Melanocyte of skin (primary cell): ENCODE results near the gene HAPLN2. TPM values are rescaled to one million over a fixed set of nuclear protein-coding genes. Genes with fewer than 3 reads are reported as not detected.

ENCODE experiments used
- total RNA-seq, 2 donors: library from RNA; depleted of rRNA; stranded (reverse); fragments of >200 nt; gene quantifications; 2 replicates each; pipeline ENCODE4 v1.2.3, GENCODE V29; 2012

HAPLN2 gene
- not detected for total RNA-seq

DNA sequence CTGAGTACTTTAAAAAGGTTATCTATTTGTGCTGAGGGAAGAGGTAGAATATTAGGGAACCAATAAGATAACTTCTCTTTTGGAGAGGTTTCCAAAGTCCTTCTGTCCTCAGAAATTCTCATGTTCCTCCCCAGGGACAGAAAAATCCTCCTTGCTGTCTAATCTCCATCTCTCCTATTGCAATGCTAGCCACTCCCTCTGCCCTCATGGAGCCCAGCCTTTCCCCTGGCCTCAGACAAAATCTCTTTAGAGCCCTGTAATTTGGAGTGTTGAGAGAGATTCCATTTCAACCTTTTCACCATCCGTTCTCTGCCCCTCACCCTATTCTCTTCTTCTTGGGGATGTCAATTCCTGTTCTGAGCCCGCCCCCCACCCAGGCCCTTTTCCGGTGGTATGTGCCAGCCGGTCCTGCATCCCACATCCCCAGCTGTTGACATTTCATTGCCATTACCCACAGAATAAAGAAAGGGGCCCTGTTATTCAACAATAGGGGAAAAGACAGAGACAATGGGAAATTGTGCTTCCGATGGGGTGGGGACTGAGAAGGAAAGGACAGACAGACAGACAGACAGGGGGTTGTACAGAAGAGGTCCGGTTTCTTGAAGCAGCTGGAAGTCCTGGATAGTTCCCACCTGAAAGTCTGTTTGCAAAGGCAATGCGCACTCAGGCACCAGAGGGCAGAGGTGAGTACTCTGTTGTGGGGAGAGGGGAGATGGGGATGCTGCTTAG, at the start of gene HAPLN2:
TSS of gene HAPLN2 (plus strand) at position 563 of the 729 bp plus-strand sequence. CDS start 4,076 bp downstream, outside the sequence.

DNA sequence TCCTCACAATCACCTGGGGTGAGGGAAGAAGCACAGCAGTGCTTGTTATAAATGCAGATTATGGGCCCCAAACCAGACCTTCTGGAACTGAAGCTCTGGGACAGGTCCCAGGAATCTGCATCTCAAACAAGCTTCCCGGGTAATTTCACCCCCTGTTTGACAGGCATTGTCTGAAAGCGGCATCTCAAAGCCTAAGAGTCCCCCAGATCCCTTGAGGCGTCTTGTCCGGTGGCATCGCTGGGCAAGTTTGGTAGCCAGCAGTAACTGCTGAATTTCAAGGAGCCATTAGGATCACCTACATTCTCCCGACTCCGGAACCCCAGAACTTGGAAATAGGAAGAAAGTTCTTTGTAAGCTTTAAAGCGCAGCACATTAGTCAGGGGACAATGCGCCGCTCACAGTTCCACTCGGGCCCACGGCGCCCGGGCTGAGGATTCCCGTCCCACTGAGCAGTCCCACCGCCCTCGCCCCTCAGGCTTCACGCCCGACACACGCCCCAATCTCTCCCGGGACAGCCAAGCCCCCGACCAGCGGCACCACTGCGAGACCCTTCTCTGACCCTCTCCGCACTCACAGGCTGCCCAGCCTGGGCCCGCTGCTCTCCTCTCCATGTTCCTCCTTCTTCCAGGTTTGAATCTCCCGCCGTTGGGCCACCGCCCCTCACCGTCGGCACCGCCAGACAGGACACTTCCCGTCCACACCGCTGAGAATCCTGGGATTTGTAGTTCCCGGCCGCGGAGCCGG, 47.1 kb upstream of the HAPLN2 start, which contains the start of gene IQGAP3:
TSS of gene IQGAP3 (minus strand) at position 647 of the 744 bp plus-strand sequence. CDS start at position 611, 36 bp downstream.

DNA sequence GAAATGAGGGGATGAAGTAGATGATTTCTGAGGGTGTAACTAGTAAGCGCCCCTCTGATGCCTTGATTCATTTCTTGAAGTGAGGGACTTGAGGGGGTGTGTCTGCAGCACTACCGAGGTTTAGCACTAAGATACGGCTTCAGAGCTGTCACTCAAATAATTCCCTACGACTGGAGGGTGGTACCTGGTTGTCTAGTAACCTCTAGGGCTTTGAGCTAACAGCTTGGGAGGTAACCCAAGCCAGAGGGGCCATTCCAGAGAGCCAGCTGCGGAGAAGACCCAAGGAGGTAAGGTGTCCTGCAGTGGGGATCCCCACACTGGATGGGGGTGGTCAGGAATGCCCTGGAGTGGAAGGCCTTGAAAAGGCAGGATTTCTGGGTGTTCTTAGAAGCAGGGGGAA, 39.7 kb upstream of the HAPLN2 start, which contains the start of gene TTC24:
TSS of gene TTC24 (plus strand) at position 252 of the 400 bp plus-strand sequence. CDS start 1,642 bp downstream, outside the sequence.

DNA sequence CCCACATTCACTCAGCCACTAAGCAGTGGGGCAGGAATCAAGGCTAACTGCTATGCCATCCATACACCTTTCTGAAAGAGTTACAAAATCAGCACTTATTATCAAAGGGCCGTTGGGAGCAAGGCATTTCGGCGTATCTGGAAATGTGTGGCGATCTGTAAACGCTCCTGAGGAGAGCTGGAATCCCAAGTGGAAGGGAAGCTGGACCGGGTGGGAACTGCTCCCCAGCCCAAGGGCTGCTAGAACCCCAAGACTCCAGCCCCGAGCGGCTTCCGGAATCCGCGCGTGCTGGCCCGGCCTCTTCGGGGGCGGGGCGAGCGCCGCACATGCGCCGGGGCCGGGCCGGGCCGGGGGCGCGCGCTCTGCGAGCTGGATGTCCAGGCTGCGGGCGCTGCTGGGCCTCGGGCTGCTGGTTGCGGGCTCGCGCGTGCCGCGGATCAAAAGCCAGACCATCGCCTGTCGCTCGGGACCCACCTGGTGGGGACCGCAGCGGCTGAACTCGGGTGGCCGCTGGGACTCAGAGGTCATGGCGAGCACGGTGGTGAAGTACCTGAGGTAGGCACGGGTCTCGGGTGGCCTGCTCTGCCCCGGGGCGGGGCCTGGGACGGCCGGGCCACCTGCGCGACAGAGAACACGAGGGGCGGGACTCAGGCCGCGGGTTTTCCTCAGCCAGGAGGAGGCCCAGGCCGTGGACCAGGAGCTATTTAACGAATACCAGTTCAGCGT, 27.6 kb upstream of the HAPLN2 start, which contains the start of gene NAXE:
TSS of gene NAXE (plus strand) at position 345 of the 726 bp plus-strand sequence. CDS start at position 374, 29 bp downstream.

DNA sequence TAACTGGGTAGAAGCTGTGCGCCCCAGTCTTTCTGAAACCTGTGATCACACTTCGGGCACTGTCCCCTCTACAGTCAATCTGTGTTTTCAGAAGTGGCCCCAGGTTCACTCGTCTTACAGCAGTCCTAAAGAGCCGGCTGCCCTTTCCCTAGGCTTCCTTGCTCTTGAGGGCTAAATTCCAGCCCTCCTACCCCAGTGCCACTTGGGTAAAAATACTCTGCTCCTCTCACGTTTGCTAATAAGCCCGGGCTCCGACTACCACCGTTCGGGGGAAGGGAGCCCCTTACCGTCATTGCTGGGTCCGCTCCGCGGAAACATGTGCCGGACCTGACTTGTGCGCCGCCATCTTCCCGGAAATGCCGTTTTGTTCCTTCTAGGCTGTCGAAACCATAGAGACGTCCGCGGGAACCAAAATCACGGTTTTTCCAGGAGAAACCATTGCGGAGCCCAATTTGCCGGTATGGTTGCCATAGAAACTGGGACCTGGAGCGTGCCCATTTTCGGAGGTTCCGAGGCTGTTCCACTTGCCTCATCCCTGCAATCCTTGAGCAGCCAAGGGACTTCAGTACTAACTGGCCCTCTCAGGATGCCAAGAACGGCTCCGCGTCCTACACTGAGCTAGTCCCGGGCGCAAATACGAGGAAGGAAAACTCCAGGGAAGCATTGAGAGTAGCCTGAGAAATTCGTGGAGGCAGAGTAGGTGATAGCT, 17.9 kb upstream of the HAPLN2 start, which contains the start of gene GPATCH4:
TSS of gene GPATCH4 (minus strand) at position 358 of the 709 bp plus-strand sequence.

DNA sequence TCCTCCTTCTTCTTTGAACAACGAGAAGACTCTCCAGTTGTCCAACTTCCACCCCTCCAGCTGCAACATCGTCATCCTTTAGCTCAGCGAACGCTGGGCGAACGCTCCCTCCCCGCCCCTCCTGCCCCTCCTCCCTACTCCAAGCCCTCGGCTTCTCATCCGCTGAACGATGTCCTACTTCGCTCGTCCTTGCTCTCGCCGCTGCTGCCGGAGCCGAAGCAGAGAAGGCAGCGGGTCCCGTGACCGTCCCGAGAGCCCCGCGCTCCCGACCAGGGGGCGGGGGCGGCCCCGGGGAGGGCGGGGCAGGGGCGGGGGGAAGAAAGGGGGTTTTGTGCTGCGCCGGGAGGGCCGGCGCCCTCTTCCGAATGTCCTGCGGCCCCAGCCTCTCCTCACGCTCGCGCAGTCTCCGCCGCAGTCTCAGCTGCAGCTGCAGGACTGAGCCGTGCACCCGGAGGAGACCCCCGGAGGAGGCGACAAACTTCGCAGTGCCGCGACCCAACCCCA, 22.6 kb downstream of the HAPLN2 start, which contains the start of gene BCAN:
TSS of gene BCAN (plus strand) at position 357 of the 504 bp plus-strand sequence. CDS start 3,938 bp downstream, outside the sequence.

Other genes with a start within 250 kb of the HAPLN2 start
- 10 to 100 TPM; 17.6 to 18.2 TPM for gene MEF2D, start 118.6 kb upstream of the HAPLN2 start, total RNA-seq
- 10 to 100 TPM; 26.8 to 31.6 TPM for gene IQGAP3, start 46.9 kb upstream of the HAPLN2 start, total RNA-seq
- gene TTC24, start 39.7 kb upstream of the HAPLN2 start, total RNA-seq = not detected
- gene NAXE, start 27.6 kb upstream of the HAPLN2 start, total RNA-seq = 100 to 1,000 TPM; 112 to 129 TPM
- 10 to 100 TPM; 18.2 to 26.6 TPM for gene GPATCH4, start 17.9 kb upstream of the HAPLN2 start, total RNA-seq
- 100 to 1,000 TPM in 1 of 2 donors, 10 to 100 TPM in 1; 25.0 to 131 TPM for gene BCAN, start 22.7 kb downstream of the HAPLN2 start, total RNA-seq
- gene NES, start 58.0 kb downstream of the HAPLN2 start, total RNA-seq = 10 to 100 TPM; 14.8 to 26.6 TPM
- gene CRABP2, start 86.2 kb downstream of the HAPLN2 start, total RNA-seq = 1 to 10 TPM in 1 of 2 donors, not detected in 1; 1.7 TPM
- 10 to 100 TPM in 1 of 2 donors, 1 to 10 TPM in 1; 7.3 to 15.1 TPM for gene METTL25B, start 109.1 kb downstream of the HAPLN2 start, total RNA-seq
- gene ISG20L2, start 109.4 kb downstream of the HAPLN2 start, total RNA-seq = 10 to 100 TPM; 22.4 to 25.0 TPM
- gene MRPL24, start 121.7 kb downstream of the HAPLN2 start, total RNA-seq = 10 to 100 TPM; 37.5 to 42.0 TPM
- 100 to 1,000 TPM; 125 to 176 TPM for gene HDGF, start 132.3 kb downstream of the HAPLN2 start, total RNA-seq
- 10 to 100 TPM; 20.0 to 22.0 TPM for gene PRCC, start 148.1 kb downstream of the HAPLN2 start, total RNA-seq
- gene SH2D2A, start 197.4 kb downstream of the HAPLN2 start, total RNA-seq = not detected
- not detected for gene INSRR, start 239.7 kb downstream of the HAPLN2 start, total RNA-seq
- gene NTRK1, start 241.4 kb downstream of the HAPLN2 start, total RNA-seq = under 1 TPM in 1 of 2 donors, not detected in 1; under 0.01 TPM